ENCODE data around the gene GAA. TPM values are rescaled to one million over a fixed set of nuclear protein-coding genes. Genes with fewer than 3 reads are reported as not detected.

Gene GAA
- total RNA-seq, 2 donors from 2014 or later: 63.0 to 93.9 TPM

- ATAC-seq (no peak), DNase-seq (no peak)
- Histone ChIP-seq H3K4me1 (peaks cover 4% of the 10 kb centered on the region), H3K27me3 (no peaks in the 10 kb centered on the region), H3K4me3 (no peak overlapping the region), H3K36me3 (replicated peaks in 1 of 2; ENCODE audit: insufficient read depth in 1 of 2, low read depth in 2 of 2) (no peaks in the 10 kb centered on the region), H3K9me3 (no peaks in the 10 kb centered on the region), H3K27ac (no peak overlapping the region)
- intact Hi-C loops (cut with DNase I): no loop called here
- TF ChIP-seq CTCF (IDR thresholded peaks at IDR 0.05) (no peak), POLR2A (IDR thresholded peaks at IDR 0.05) (no peak)
- 51 to 75% methylated on average over 5 of the region's 5 CpGs for WGBS, 2 donors
Measured at GRCh38 chr17:80168371-80168770, 67.0 kb downstream of the GAA start.

- no peak for TF ChIP-seq POLR2A (IDR thresholded peaks at IDR 0.05)
- no peak for TF ChIP-seq CTCF (IDR thresholded peaks at IDR 0.05)
- ATAC-seq (no peak), DNase-seq (no peak)
- Histone ChIP-seq H3K27ac (no peak overlapping the region), H3K27me3 (no peaks in the 10 kb centered on the region), H3K9me3 (no peaks in the 10 kb centered on the region), H3K4me3 (no peak overlapping the region), H3K4me1 (peaks cover 4% of the 10 kb centered on the region), H3K36me3 (replicated peaks in 1 of 2; ENCODE audit: insufficient read depth in 1 of 2, low read depth in 2 of 2) (no peaks in the 10 kb centered on the region)
- WGBS, 2 donors: 70 to 71% methylated on average over 5 of the region's 5 CpGs
- intact Hi-C loops (cut with DNase I): no loop called here
Measured at GRCh38 chr17:80169107-80169506, 67.7 kb downstream of the GAA start.

MicroRNAs within 50 kb of the gene (microRNA counts, 767-probe panel; counts per million panel counts)
- microRNA hsa-miR-1268b: 0 to 736 counts per million in 2 donors

Small RNAs within 50 kb of the gene (microRNA-seq; reads per million reads assigned to microRNA genes)
- 0 reads per million in 2 donors for gene MIR1268B (ENCODE audit: borderline number of aligned reads in 2 of 2, borderline replicate concordance in 2 of 2)

Small RNAs within 50 kb of the gene (small RNA-seq; reads per million reads assigned to genes)
- not detected for gene AC087741.2
- not detected for gene MIR1268B

Other genes with a start within 250 kb of the GAA start
- gene TBC1D16, start 65.7 kb upstream of the GAA start, total RNA-seq: 10 to 100 TPM; 21.0 to 37.2 TPM
- 10 to 100 TPM in 1 of 2 donors, 1 to 10 TPM in 1; 2.9 to 13.5 TPM for gene CCDC40, start 64.9 kb upstream of the GAA start, total RNA-seq
- gene EIF4A3, start 45.5 kb downstream of the GAA start, total RNA-seq: 10 to 100 TPM; 16.8 to 40.7 TPM
- not detected for gene CARD14, start 68.4 kb downstream of the GAA start, total RNA-seq
- gene SGSH, start 118.8 kb downstream of the GAA start, total RNA-seq: 10 to 100 TPM; 29.6 to 42.8 TPM
- 10 to 100 TPM in 1 of 2 donors, 1 to 10 TPM in 1; 7.5 to 11.5 TPM for gene SLC26A11, start 118.8 kb downstream of the GAA start, total RNA-seq
- gene RNF213, start 159.3 kb downstream of the GAA start, total RNA-seq: 10 to 100 TPM; 60.7 to 69.5 TPM

All from body of pancreas (tissue), 4 donors.